ENCODE data around the gene PIAS3.

Gene PIAS3

DNA sequence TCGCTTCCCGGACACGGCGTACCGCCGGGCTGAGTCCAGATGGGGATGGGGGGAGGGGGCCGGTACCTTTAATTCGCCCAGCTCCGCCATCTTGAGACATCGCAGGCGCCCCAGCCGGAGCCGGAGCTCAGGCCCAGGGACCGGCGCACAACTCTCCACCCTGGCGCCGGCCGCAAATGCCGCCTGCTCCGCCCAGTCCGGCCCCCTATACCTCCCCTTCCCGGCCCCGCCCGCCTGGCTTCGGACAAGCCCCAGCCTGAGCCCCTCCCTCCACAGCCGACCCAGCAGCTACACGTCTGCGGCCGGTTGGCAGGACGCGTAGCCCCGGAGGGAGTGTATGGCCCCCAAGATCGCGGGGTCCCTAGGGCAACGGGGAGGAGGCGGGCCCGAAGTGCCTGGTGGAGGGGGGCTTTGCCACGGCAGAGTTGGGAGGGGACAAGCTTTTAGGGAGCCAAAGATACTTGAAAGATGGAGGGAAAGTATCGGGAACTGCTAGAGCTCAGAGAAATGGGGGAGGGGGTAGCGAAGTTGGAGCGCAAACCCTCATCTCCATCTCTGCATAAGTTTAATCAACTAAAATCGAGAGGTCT lies at the start of gene PIAS3:
Gene PIAS3 (minus strand): TSS at position 181 of the 590 bp plus-strand sequence. CDS start 91 bp downstream, at position 90.
- DNase-seq: peak; percentile 42 to 93 (median 87)

- no peak for DNase-seq
These were observed 49.8 kb upstream of the PIAS3 start for GRCh38 chr1:145908653-145909052.

DNA sequence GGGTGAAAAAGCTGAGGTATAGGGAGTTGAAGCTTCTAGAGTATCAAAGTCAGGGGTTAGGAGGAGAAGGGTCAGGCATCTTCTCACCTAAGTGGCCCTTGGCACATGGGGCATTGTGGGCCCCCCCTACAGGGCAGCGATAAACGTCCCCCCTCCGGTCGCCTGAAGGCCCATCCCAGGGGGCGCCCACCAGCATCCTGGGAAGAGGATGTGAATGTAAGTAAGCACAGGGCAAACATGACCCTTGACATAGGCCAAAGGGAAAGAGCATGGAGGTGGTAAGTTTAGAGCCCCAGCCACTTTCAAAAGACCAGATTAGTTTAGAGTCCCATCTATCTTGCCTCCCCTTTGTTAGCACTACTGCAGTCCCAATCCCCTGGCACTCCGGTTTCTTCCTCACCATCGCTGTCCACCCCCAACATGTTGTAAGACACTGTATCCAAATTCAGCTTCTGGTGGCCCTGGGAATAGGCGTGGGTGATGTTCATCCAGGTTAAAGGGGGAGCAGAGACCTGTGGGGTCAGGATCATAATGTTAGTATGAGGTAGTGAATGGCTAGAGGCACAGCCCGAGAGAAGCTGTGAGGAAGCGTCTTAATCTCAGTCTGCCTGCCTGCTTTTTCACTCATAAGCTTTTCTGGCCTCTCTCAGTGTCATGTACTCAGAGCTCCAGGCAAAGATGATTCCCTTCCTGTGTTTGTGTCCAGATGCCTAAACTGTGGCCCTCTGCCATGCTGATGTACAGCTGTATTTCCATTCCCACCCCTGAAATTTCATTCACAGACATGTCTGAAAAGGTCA lies 48.3 kb upstream of the PIAS3 start:
- DNase-seq: no peak

- DNase-seq: no peak
These were observed 42.6 kb upstream of the PIAS3 start for GRCh38 chr1:145901312-145902021.

DNA sequence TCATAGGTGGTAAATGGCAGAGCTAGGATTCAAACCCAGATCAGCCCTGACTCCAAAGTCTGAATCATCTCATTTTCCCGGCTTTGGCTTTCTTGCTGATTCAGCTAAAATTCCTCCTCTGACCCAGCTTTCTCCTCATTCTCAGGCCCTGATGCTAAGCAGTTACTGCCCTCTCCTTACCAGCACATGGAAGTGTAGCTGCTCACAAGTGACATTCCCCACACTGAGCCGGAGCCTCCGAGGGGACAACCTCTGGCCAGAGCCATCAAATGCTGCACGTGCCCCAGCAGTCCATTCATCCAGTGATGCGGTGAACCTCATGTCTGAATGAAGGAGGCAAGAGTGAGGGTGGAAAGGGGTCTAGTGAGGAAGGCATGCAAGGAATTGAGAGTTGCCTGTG lies 39.9 kb upstream of the PIAS3 start:
- DNase-seq: no peak

DNA sequence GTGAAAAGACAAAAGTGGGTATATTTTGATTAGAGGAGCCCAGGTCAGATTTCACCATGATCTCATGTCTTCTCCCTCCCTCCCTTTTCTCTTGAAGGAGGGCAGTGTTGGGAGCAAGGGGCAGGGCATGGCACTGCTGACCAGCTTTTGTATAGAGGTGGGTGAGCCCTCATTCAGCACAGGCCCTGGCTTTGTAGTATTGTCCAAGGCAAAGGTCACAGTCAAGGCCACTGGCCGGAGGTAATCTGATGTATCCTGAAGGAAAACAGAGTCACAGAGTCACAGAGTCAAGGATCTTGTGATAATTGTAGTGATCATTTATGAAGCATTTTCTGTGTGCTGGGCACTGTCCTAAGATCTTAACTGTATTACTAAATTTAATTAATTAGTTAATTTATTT lies 39.1 kb upstream of the PIAS3 start:
- no peak for DNase-seq

GRCh38 chr1:145895471-145895870 lies 36.6 kb upstream of the PIAS3 start:
- no peak for DNase-seq

GRCh38 chr1:145893306-145894055 lies 34.6 kb upstream of the PIAS3 start:
- DNase-seq: no peak

- DNase-seq: peak in 6 of 58 donors; percentile 3 to 42 (median 16)
These were observed 33.7 kb upstream of the PIAS3 start for GRCh38 chr1:145892486-145893087.

- peak; percentile 17 to 92 (median 83) for DNase-seq
These were observed 33.0 kb upstream of the PIAS3 start for GRCh38 chr1:145891587-145892485.

- no peak for DNase-seq
These were observed 32.3 kb upstream of the PIAS3 start for GRCh38 chr1:145891143-145891542.

DNA sequence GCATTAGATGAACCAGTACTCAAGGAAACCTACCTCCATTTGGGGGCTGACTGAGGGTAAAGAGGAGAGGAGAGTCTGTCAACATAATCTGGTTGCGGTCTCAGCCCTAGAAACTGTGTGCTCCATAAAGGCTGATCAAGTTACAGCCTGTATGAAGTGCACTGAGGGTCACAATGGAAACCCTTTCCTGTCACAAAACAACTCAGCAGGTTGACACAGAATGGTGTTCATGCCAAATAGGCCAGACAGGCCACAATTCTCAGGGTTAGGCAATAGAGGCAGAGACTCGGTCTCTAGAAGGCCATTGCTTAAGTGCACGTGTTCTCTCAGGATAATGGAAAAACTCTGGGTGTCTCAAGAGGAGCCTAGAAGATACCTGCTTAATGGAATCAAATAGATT lies 30.8 kb upstream of the PIAS3 start:
- no peak for DNase-seq

- no peak for DNase-seq
These were observed 28.8 kb upstream of the PIAS3 start for GRCh38 chr1:145887631-145888030.

GRCh38 chr1:145886816-145887215 lies 27.9 kb upstream of the PIAS3 start:
- no peak for DNase-seq

- DNase-seq: no peak
These were observed 27.5 kb upstream of the PIAS3 start for GRCh38 chr1:145886390-145886789.

- peak in 57 of 58 donors; percentile 37 to 88 (median 73) for DNase-seq
These were observed 26.9 kb upstream of the PIAS3 start, which contains the start of gene ANKRD35 for GRCh38 chr1:145885738-145886287. Gene ANKRD35, minus strand, starts transcription at chr1:145885866. Its CDS starts 108 bp downstream, at chr1:145885758.

DNA sequence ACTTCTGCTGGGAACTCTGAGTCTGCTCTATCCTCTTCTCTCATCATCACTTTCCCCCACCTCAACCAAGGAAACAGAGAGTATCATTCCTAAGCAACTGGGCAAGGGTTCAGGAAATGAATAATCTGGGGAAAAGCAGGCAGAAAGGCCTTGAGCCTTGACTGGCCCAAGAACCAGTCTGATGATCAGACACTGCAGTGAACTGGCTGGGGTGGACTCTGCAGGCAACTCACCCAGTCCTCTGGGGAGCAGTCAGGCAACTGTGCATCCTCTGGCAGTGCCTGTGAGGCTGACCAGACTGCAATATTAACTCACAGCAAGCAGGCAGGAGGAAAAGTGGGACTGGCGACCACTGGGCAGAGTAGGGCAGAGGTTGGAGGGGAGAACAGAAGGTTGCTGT lies 25.8 kb upstream of the PIAS3 start:
- DNase-seq: no peak

DNA sequence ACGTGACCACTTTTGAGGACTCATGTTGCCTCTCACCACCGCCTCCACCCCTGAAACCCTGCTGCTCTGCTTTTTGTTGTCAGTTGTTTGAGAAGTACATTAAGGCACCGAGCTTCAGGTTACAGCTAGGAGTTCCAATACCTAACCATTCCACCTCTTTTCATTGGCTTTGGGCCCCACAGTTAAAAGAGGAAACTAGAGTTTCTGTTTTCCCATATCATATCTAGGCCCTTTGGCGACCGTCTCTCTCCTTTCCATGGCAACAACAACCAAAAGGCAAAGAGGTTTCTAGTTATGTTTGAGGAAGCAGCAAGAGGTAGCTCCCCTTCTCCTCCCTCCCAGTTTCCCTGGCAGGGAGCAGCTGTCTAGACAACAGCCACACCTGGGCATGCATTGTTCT lies 20.9 kb upstream of the PIAS3 start:
- DNase-seq: no peak

DNA sequence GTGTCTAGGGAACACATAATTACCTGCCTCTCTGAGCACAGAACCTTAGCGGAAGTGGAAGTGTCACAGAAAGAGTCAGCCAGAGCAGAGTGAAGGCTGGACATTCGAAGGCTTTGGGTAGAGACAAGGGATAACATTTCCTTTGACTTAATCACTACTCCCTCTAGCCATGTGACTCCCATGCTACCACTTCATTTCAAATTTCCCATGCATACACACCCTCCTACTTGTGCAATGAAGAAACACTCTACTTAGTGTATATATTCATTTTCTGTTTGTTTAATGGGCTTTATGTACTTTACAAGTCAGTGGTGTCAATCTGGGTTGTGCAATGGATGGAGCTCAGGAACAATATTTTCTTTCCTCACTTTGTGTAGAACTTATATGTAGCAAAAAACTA lies 19.8 kb upstream of the PIAS3 start:
- no peak for DNase-seq
